H1 (cell line): ENCODE results near the gene CADM1. TPM values are rescaled to one million over a fixed set of nuclear protein-coding genes. Genes with fewer than 3 reads are reported as not detected.

Experiments used
- CTCF ChIA-PET: fragments of 300-600 bp; sonication (Branson Sonifier 250); formaldehyde crosslinking; loops from one replicate; lab custom pipeline; 2021; ENCODE audit not compliant: partially characterized antibody; lab: Charles Lee
- POLR2A ChIA-PET: fragments of 300-600 bp; sonication (Branson Sonifier 250); formaldehyde crosslinking; loops from one replicate; lab custom pipeline; 2021; ENCODE audit warnings: inconsistent platforms; ENCODE audit not compliant: partially characterized antibody; lab: Charles Lee
- DNase-seq, 2 experiments: peaks; one replicate each; pipeline versions ENCODE4 v3.0.0 to v3.0.0-alpha.2; 2010 to 2022; ENCODE audit warnings: low spot score in 2 of 2, low read depth in 1 of 2, mixed read lengths in 1 of 2
- FAIRE-seq: peaks from 2 replicates; lab custom pipeline; 2011; peaks lifted over from hg19 to GRCh38; lab: Jason Lieb, UNC
- H2AFZ ChIP-seq: 2 replicates; pipeline ENCODE4 v1.8.1; 2012; ENCODE audit warnings: low read length, inconsistent platforms
- H2AK5ac ChIP-seq: 2 replicates; pipeline ENCODE4 v1.6.1; 2013; ENCODE audit warnings: low read depth, low read length
- H2BK120ac ChIP-seq: replicated peaks from 2 replicates; pipeline ENCODE3; 2013; ENCODE audit warnings: low read depth, low read length, inconsistent platforms
- H2BK12ac ChIP-seq: 2 replicates; pipeline ENCODE4 v1.6.1; 2013; ENCODE audit warnings: low read depth, low read length
- H2BK15ac ChIP-seq: 2 replicates; pipeline ENCODE4 v1.6.1; 2013; ENCODE audit warnings: low read length
- H2BK20ac ChIP-seq: 2 replicates; pipeline ENCODE4 v1.6.1; 2013; ENCODE audit warnings: low read length
- H2BK5ac ChIP-seq: 2 replicates; pipeline ENCODE4 v1.6.1; 2013; ENCODE audit warnings: low read depth, low read length
- H3K14ac ChIP-seq: 2 replicates; pipeline ENCODE4 v1.6.1; 2013; ENCODE audit warnings: inconsistent platforms; ENCODE audit not compliant: insufficient read length
- H3K18ac ChIP-seq: 2 replicates; pipeline ENCODE4 v1.6.1; 2013; ENCODE audit warnings: low read length; ENCODE audit errors: extremely low read depth
- H3K23ac ChIP-seq: 2 replicates; pipeline ENCODE4 v1.6.1; 2013; ENCODE audit warnings: inconsistent platforms; ENCODE audit not compliant: insufficient read length
- H3K23me2 ChIP-seq: 2 replicates; pipeline ENCODE4 v1.6.1; 2013; ENCODE audit warnings: low read depth, low read length
- H3K27ac ChIP-seq: 2 replicates; pipeline ENCODE4 v1.6.1; 2011; ENCODE audit warnings: low read depth, low read length, inconsistent platforms
- H3K27me3 ChIP-seq, 4 experiments: replicated peaks in 1 of 4; 1 replicate in 1 of 4; 2 replicates in 3 of 4; pipeline versions ENCODE4 v1.6.1 to v1.8.1; 2011 to 2013; ENCODE audit warnings: low read length in 3 of 4, mild to moderate bottlenecking in 3 of 4, inconsistent platforms in 2 of 4, mixed read lengths in 2 of 4, moderate library complexity in 1 of 4; ENCODE audit not compliant: control insufficient read depth in 3 of 4, insufficient read depth in 3 of 4; ENCODE audit errors: extremely low read depth in 1 of 4
- H3K36me3 ChIP-seq, 4 experiments: 2 replicates each; pipeline versions ENCODE4 v1.6.1 to v1.8.1; 2011 to 2013; ENCODE audit warnings: mild to moderate bottlenecking in 4 of 4, low read length in 3 of 4, moderate library complexity in 2 of 4, control low read depth in 1 of 4, inconsistent platforms in 1 of 4; ENCODE audit not compliant: insufficient read depth in 4 of 4, control insufficient read depth in 2 of 4
- H3K4ac ChIP-seq: replicated peaks from 2 replicates; pipeline ENCODE3; 2013; ENCODE audit warnings: low read length, low read depth, mixed read lengths, inconsistent platforms; ENCODE audit not compliant: insufficient read length
- H3K4me1 ChIP-seq, 4 experiments: replicated peaks in 1 of 4; 1 replicate in 1 of 4; 2 replicates in 3 of 4; pipeline versions ENCODE4 v1.6.1 to v1.8.1; 2011 to 2013; ENCODE audit warnings: low read length in 3 of 4, inconsistent platforms in 2 of 4, mixed read lengths in 1 of 4; ENCODE audit not compliant: insufficient read depth in 4 of 4, control insufficient read depth in 3 of 4
- H3K4me2 ChIP-seq, 2 experiments: 2 replicates each; pipeline versions ENCODE4 v1.6.1 to v1.8.1; 2011 to 2013; ENCODE audit warnings: low read depth in 2 of 2, low read length in 2 of 2, control low read depth in 1 of 2, inconsistent platforms in 1 of 2, mild to moderate bottlenecking in 1 of 2; ENCODE audit not compliant: insufficient read depth in 1 of 2
- H3K4me3 ChIP-seq, 4 experiments: fragments of 200-600, 300-600 bp in 1 of 4; sonication (generic), shearing (Covaris generic), sonication (Bioruptor Twin) in 1 of 4; 2 replicates each; pipeline versions ENCODE4 v1.5.1 to v1.8.1; 2011 to 2016; ENCODE audit warnings: low read length in 4 of 4, low read depth in 3 of 4, control low read depth in 2 of 4, inconsistent platforms in 2 of 4, mild to moderate bottlenecking in 2 of 4, mixed read lengths in 1 of 4, moderate library complexity in 1 of 4; ENCODE audit not compliant: insufficient read depth in 2 of 4; ENCODE audit errors: extremely low read depth in 1 of 4
- H3K56ac ChIP-seq: replicated peaks from 2 replicates; pipeline ENCODE3; 2013; ENCODE audit warnings: low read depth, mild to moderate bottlenecking, mixed read lengths, low read length, inconsistent platforms; ENCODE audit not compliant: insufficient read length
- H3K79me1 ChIP-seq: 2 replicates; pipeline ENCODE4 v1.6.1; 2013; ENCODE audit warnings: low read depth, low read length, control low read depth
- H3K79me2 ChIP-seq, 2 experiments: 2 replicates each; pipeline versions ENCODE4 v1.6.1 to v1.8.1; 2012 to 2013; ENCODE audit warnings: low read length in 2 of 2, mild to moderate bottlenecking in 2 of 2, inconsistent platforms in 1 of 2; ENCODE audit not compliant: insufficient read depth in 2 of 2, control insufficient read depth in 1 of 2
- H3K9ac ChIP-seq, 4 experiments: replicated peaks in 1 of 4; 1 replicate in 1 of 4; 2 replicates in 3 of 4; pipeline versions ENCODE4 v1.6.1 to v1.8.1; 2011 to 2013; ENCODE audit warnings: low read depth in 3 of 4, low read length in 3 of 4, control low read depth in 2 of 4, mild to moderate bottlenecking in 2 of 4, moderate library complexity in 2 of 4, inconsistent platforms in 1 of 4; ENCODE audit errors: extremely low read depth in 1 of 4
- H3K9me3 ChIP-seq, 2 experiments: 2 replicates each; pipeline versions ENCODE4 v1.6.1 to v1.8.1; 2012 to 2013; ENCODE audit warnings: mild to moderate bottlenecking in 2 of 2, moderate library complexity in 2 of 2, control low read depth in 1 of 2, inconsistent platforms in 1 of 2, low read depth in 1 of 2, low read length in 1 of 2, mixed read lengths in 1 of 2; ENCODE audit not compliant: insufficient read depth in 2 of 2
- H4K20me1 ChIP-seq, 2 experiments: replicated peaks in 1 of 2; 2 replicates each; pipeline versions ENCODE3 to v1.8.1; 2011 to 2013; ENCODE audit warnings: inconsistent platforms in 2 of 2, low read length in 2 of 2, mild to moderate bottlenecking in 1 of 2; ENCODE audit not compliant: insufficient read depth in 2 of 2, control insufficient read depth in 1 of 2
- H4K5ac ChIP-seq: 2 replicates; pipeline ENCODE4 v1.6.1; 2013; ENCODE audit warnings: low read length, low read depth, mixed read lengths, inconsistent platforms; ENCODE audit not compliant: insufficient read length
- H4K8ac ChIP-seq: 2 replicates; pipeline ENCODE4 v1.8.0; 2013; ENCODE audit warnings: mild to moderate bottlenecking, moderate library complexity, low read length, inconsistent platforms; ENCODE audit not compliant: insufficient read depth; ENCODE audit errors: extremely low read depth
- H4K91ac ChIP-seq: replicated peaks from 2 replicates; pipeline ENCODE3; 2013; ENCODE audit warnings: low read length, mixed read lengths, inconsistent platforms; ENCODE audit not compliant: insufficient read length
- WGBS, 2 experiments: shearing (Covaris generic) in 1 of 2; methylation state at CpG; one replicate each; pipeline versions ENCODE4 v1.1.6 to v1.1.7; 2013 to 2015; ENCODE audit warnings: low lambda C conversion rate in 2 of 2, mixed read lengths in 2 of 2, inconsistent platforms in 1 of 2, low coverage in 1 of 2, missing lambda C conversion rate in 1 of 2; ENCODE audit not compliant: insufficient replicate concordance in 2 of 2, insufficient coverage in 1 of 2, insufficient read length in 1 of 2; ENCODE audit errors: extremely low coverage in 1 of 2, missing lambda C conversion rate in 1 of 2; 5-methylcytosine and 5-hydroxymethylcytosine counted together
- polyA plus RNA-seq, 7 experiments: library from polyadenylated mRNA; depleted of rRNA in 3 of 7; stranded (reverse) in 5 of 7; unstranded in 2 of 7; fragments of >200 nt in 5 of 7; fragments of 200-250 nt in 2 of 7; gene quantifications; 1 replicate in 5 of 7; 2 replicates in 1 of 7; 4 replicates in 1 of 7; pipeline versions ENCODE4 v1.2.1 to v1.2.3, GENCODE V29; 2011 to 2013; ENCODE audit warnings: missing spikeins in 2 of 7, mixed read lengths in 2 of 7
- total RNA-seq: library from RNA; stranded (reverse); fragmentation: NEBNext Ultra II Directional; extraction: Animal tissue kit (Norgen Biotek cat#: 25700); gene quantifications from 2 replicates; pipeline ENCODE4 v1.2.1, GENCODE V29; 2021

CADM1 gene
- total and polyA plus RNA-seq, 2 of the 8 experiments (the other 6 are each of a cell fraction or from before 2014, with no cell fraction given): 8.3 to 25.3 TPM

DNA sequence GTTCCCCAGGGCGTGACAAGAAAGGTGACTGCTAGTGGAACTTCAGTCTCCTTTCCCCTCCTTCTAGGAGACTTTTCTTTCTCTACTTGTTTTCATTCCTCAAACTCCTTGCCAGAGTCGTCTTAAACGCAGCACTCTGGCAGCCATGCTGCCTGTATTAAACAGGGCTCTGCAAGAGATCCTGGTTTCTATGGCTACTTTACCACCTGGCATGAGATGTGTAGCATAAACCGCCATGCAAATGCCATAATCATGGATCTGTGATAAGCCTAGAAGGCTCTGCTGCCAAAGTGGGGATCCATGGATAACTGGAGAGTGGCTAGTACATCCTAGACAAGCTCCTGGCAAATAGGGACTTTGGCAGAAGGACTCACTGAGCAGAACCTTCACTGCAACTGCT, 321.1 kb downstream of the CADM1 start:
- Histone ChIP-seq H3K4me2 (no peak overlapping the region), H2AK5ac (no peak overlapping the region), H3K9me3 (no peaks in the 10 kb centered on the region), H2BK5ac (no peak overlapping the region), H3K4me1 (peaks cover 0 to 2% (median under 1%) of the 10 kb centered on the region in 4 experiments; a peak in 4 of 7 replicates), H3K56ac (no peak overlapping the region), H2BK120ac (no peak overlapping the region), H3K4ac (no peak overlapping the region), H2BK12ac (no peak overlapping the region), H4K91ac (no peak overlapping the region), H3K18ac (no peak overlapping the region), H3K23me2 (no peaks in the 10 kb centered on the region), H3K36me3 (no peaks in the 10 kb centered on the region), H4K20me1 (no peaks in the 10 kb centered on the region), H2BK15ac (no peak overlapping the region), H3K9ac (no peak overlapping the region), H3K27ac (no peak overlapping the region), H4K5ac (no peak overlapping the region), H3K14ac (no peak overlapping the region), H2BK20ac (no peak overlapping the region), H3K23ac (no peak overlapping the region), H3K79me1 (no peaks in the 10 kb centered on the region), H2AFZ (no peak overlapping the region), H4K8ac (no peak overlapping the region), H3K4me3 (no peak overlapping the region), H3K27me3 (no peaks in the 10 kb centered on the region), H3K79me2 (no peaks in the 10 kb centered on the region)
- FAIRE-seq (no peak), DNase-seq (no peak)
- WGBS, 2 experiments: 88% methylated on average over 4 of the region's 4 CpGs; no CpG with 5 or more reads in 1 of the 2 experiments
- ChIA-PET CTCF (interaction anchor here (0.7 to 3.1 kb wide), 2 partner anchors 13 to 18 kb away, joined by 3 to 17 read pairs; no protein-coding TSS in a partner anchor), POLR2A (no interaction called here)
